ENCODE data around the gene DAB2IP.

The DAB2IP gene

DNA sequence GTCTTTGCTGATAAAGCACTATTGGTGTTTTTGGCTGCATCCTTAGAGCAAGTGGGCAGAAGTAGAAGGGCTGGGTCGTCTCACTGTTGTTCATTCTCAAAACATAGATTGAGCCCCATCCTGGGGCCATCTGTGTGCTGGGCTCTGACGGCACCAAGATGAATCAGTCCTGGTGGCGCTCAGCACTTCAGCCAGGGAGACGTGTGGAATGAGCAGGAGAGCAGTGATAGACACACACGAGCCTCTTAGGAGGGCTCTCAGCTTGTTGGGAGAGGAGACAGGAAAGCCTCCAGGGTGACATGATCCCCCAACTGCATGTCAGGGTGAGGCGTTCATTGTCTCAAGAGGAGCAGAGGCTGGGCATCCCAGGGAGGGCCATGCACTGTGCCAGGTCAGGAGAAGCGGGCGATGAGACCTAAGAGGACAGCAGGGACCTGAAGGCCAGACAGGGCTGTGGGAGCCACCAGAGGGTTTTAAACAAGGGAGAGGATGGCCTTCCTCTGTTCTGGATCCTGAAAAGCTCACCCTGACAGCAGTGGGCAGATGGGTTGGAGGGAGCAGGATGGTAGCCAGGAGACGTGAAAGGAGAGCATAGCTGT, 115.8 kb downstream of the DAB2IP start:
- DNase-seq = no peak
- no peaks in the 10 kb centered on the region for H3K9me3 ChIP-seq (ENCODE audit: control extremely low read depth in 1 of 5, control insufficient read depth in 4 of 5, insufficient read depth in 2 of 5, low read depth in 1 of 5, low read length in 4 of 5)
- no peak overlapping the region for H3K27ac ChIP-seq (ENCODE audit: insufficient read depth in 1 of 2, low read depth in 1 of 2, low read length in 2 of 2, poor library complexity in 1 of 2, severe bottlenecking in 2 of 2)
- no peak overlapping the region for H3K4me3 ChIP-seq (ENCODE audit: control insufficient read depth in 1 of 7, extremely low read depth in 1 of 7, insufficient read depth in 4 of 7, low read depth in 2 of 7, low read length in 6 of 7)
- 98% methylated on average over 9 of the region's 9 CpGs for WGBS (ENCODE audit: insufficient coverage)
- H3K36me3 ChIP-seq (ENCODE audit: control insufficient read depth in 4 of 4, insufficient read depth in 4 of 4, low read length in 3 of 4) = no peaks in the 10 kb centered on the region
- no peaks in the 10 kb centered on the region for H3K4me1 ChIP-seq (ENCODE audit: control extremely low read depth in 1 of 4, control insufficient read depth in 4 of 4, insufficient read depth in 4 of 4, low read length in 3 of 4)
- ChIA-PET POLR2A (interaction anchor here (0.6 kb wide), 1 partner anchor 71 kb away, joined by 3 read pairs; no protein-coding TSS in a partner anchor), CTCF (no interaction called here)
- H3K27me3 ChIP-seq (replicated peaks in 2 of 5; ENCODE audit: control insufficient read depth in 4 of 5, insufficient read depth in 5 of 5, low read length in 4 of 5) = no peaks in the 10 kb centered on the region

DNA sequence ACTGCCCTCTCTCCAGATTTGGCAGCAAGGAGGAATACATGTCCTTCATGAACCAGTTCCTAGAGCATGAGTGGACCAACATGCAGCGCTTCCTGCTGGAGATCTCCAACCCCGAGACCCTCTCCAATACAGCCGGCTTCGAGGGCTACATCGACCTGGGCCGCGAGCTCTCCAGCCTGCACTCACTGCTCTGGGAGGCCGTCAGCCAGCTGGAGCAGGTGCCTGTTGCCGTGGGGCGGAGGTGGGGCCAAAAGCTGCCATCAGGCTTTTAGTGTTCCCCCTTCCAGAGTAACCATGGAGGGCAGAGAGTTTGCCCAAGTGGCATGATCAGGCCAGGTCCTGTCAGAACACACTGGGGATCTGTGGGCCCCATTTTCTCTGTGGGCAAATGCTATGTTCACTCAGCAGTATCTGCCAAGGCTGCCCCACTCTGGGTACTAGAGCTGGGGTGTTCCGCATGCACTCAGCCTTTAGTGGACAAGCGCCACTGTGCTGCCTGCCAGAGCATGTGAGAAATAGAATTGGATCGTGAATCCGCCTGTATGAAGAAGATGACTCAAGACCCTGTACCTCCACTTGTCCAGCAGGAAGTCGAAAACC, 117.1 kb downstream of the DAB2IP start:
- no peak for DNase-seq
- POLR2A ChIA-PET = no interaction called here
- Histone ChIP-seq H3K9me3 (ENCODE audit: control extremely low read depth in 1 of 5, control insufficient read depth in 4 of 5, insufficient read depth in 2 of 5, low read depth in 1 of 5, low read length in 4 of 5) (no peaks in the 10 kb centered on the region), H3K4me3 (ENCODE audit: control insufficient read depth in 1 of 7, extremely low read depth in 1 of 7, insufficient read depth in 4 of 7, low read depth in 2 of 7, low read length in 6 of 7) (no peak overlapping the region), H3K36me3 (ENCODE audit: control insufficient read depth in 4 of 4, insufficient read depth in 4 of 4, low read length in 3 of 4) (no peaks in the 10 kb centered on the region), H3K4me1 (ENCODE audit: control extremely low read depth in 1 of 4, control insufficient read depth in 4 of 4, insufficient read depth in 4 of 4, low read length in 3 of 4) (no peaks in the 10 kb centered on the region), H3K27me3 (replicated peaks in 2 of 5; ENCODE audit: control insufficient read depth in 4 of 5, insufficient read depth in 5 of 5, low read length in 4 of 5) (no peaks in the 10 kb centered on the region), H3K27ac (ENCODE audit: insufficient read depth in 1 of 2, low read depth in 1 of 2, low read length in 2 of 2, poor library complexity in 1 of 2, severe bottlenecking in 2 of 2) (no peak overlapping the region)
- CTCF ChIA-PET = no interaction called here
- 96% methylated on average over 15 of the region's 15 CpGs for WGBS (ENCODE audit: insufficient coverage)

- Histone ChIP-seq H3K36me3 (ENCODE audit: control insufficient read depth in 4 of 4, insufficient read depth in 4 of 4, low read length in 3 of 4) (no peaks in the 10 kb centered on the region), H3K4me3 (ENCODE audit: control insufficient read depth in 1 of 7, extremely low read depth in 1 of 7, insufficient read depth in 4 of 7, low read depth in 2 of 7, low read length in 6 of 7) (no peak overlapping the region), H3K9me3 (ENCODE audit: control extremely low read depth in 1 of 5, control insufficient read depth in 4 of 5, insufficient read depth in 2 of 5, low read depth in 1 of 5, low read length in 4 of 5) (no peaks in the 10 kb centered on the region), H3K4me1 (ENCODE audit: control extremely low read depth in 1 of 4, control insufficient read depth in 4 of 4, insufficient read depth in 4 of 4, low read length in 3 of 4) (no peaks in the 10 kb centered on the region), H3K27me3 (replicated peaks in 2 of 5; ENCODE audit: control insufficient read depth in 4 of 5, insufficient read depth in 5 of 5, low read length in 4 of 5) (no peaks in the 10 kb centered on the region), H3K27ac (ENCODE audit: insufficient read depth in 1 of 2, low read depth in 1 of 2, low read length in 2 of 2, poor library complexity in 1 of 2, severe bottlenecking in 2 of 2) (no peak overlapping the region)
- ChIA-PET CTCF (interaction anchor here (0.6 kb wide), 1 partner anchor 703 kb away, joined by 3 read pairs; no protein-coding TSS in a partner anchor), POLR2A (no interaction called here)
- 100% methylated on average over 2 of the region's 4 CpGs for WGBS (ENCODE audit: insufficient coverage)
- no peak for DNase-seq
Measured at GRCh38 chr9:121769939-121770338, 118.5 kb downstream of the DAB2IP start.

DNA sequence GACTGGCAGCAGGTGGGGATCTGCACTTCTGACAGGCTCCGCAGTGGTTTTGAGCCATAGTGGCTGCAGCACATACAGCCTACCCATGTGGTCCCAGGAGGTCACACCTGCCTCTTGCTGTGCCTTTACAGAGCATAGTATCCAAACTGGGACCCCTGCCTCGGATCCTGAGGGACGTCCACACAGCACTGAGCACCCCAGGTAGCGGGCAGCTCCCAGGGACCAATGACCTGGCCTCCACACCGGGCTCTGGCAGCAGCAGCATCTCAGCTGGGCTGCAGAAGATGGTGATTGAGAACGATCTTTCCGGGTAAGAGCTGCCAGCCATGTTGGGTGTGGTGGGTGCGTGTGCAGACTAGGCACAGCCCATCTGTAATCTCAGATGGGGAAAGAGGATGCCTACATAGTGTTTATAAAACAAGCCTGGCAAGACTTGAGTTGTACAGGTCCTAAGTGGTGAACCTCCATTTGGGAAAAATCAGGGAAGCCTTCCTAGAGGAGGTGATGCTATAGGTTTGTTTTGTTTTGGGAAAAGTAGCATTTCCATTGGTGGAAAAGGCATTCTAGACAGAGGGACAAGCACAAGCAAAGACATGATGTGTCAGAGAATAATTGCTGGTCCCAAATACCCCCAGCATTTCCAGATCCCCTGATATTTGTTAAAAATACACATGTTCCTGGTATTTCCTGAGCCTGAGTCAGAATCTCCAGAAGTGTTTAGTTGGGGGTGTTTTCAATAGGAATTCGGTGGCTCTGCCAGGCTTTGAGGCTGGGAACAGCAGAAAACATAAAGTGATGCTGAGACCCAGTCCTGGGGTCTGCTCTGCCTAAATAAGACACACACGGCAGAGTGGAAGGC, 119.2 kb downstream of the DAB2IP start:
- Histone ChIP-seq H3K4me1 (ENCODE audit: control extremely low read depth in 1 of 4, control insufficient read depth in 4 of 4, insufficient read depth in 4 of 4, low read length in 3 of 4) (no peaks in the 10 kb centered on the region), H3K4me3 (ENCODE audit: control insufficient read depth in 1 of 7, extremely low read depth in 1 of 7, insufficient read depth in 4 of 7, low read depth in 2 of 7, low read length in 6 of 7) (no peak overlapping the region), H3K36me3 (ENCODE audit: control insufficient read depth in 4 of 4, insufficient read depth in 4 of 4, low read length in 3 of 4) (no peaks in the 10 kb centered on the region), H3K27ac (ENCODE audit: insufficient read depth in 1 of 2, low read depth in 1 of 2, low read length in 2 of 2, poor library complexity in 1 of 2, severe bottlenecking in 2 of 2) (no peak overlapping the region), H3K9me3 (ENCODE audit: control extremely low read depth in 1 of 5, control insufficient read depth in 4 of 5, insufficient read depth in 2 of 5, low read depth in 1 of 5, low read length in 4 of 5) (no peaks in the 10 kb centered on the region), H3K27me3 (replicated peaks in 2 of 5; ENCODE audit: control insufficient read depth in 4 of 5, insufficient read depth in 5 of 5, low read length in 4 of 5) (no peaks in the 10 kb centered on the region)
- POLR2A ChIA-PET = no interaction called here
- 97% methylated on average over 9 of the region's 10 CpGs for WGBS (ENCODE audit: insufficient coverage)
- CTCF ChIA-PET = interaction anchor here (0.6 kb wide), 1 partner anchor 704 kb away, joined by 3 read pairs; no protein-coding TSS in a partner anchor
- no peak for DNase-seq

DNA sequence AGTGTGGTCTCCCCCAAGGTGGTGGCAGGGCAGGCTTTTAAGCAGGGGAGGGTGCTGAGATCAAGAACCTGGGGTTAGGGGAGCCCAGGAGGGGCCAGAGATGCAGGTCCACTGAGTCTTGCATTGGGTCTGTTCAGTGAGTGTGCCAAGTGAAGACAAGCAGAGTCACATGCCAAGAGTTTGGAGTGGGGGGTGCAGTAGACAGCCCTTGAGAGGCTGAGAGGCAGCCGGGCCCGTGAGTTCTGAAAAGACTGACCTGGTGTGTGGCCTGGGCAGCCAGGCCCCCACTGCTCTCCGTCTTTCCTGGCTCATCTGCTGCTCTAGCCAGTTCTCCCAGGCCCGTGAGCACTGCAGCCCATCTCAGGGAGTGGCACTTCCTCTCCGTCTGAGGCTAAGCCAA, 120.0 kb downstream of the DAB2IP start:
- no peaks in the 10 kb centered on the region for H3K36me3 ChIP-seq (ENCODE audit: control insufficient read depth in 4 of 4, insufficient read depth in 4 of 4, low read length in 3 of 4)
- no peaks in the 10 kb centered on the region for H3K4me1 ChIP-seq (ENCODE audit: control extremely low read depth in 1 of 4, control insufficient read depth in 4 of 4, insufficient read depth in 4 of 4, low read length in 3 of 4)
- 80% methylated on average over 4 of the region's 5 CpGs for WGBS (ENCODE audit: insufficient coverage)
- H3K27ac ChIP-seq (ENCODE audit: insufficient read depth in 1 of 2, low read depth in 1 of 2, low read length in 2 of 2, poor library complexity in 1 of 2, severe bottlenecking in 2 of 2) = no peak overlapping the region
- H3K9me3 ChIP-seq (ENCODE audit: control extremely low read depth in 1 of 5, control insufficient read depth in 4 of 5, insufficient read depth in 2 of 5, low read depth in 1 of 5, low read length in 4 of 5) = no peaks in the 10 kb centered on the region
- no peak for DNase-seq
- no peaks in the 10 kb centered on the region for H3K27me3 ChIP-seq (replicated peaks in 2 of 5; ENCODE audit: control insufficient read depth in 4 of 5, insufficient read depth in 5 of 5, low read length in 4 of 5)
- CTCF ChIA-PET = no interaction called here
- POLR2A ChIA-PET = no interaction called here
- no peak overlapping the region for H3K4me3 ChIP-seq (ENCODE audit: control insufficient read depth in 1 of 7, extremely low read depth in 1 of 7, insufficient read depth in 4 of 7, low read depth in 2 of 7, low read length in 6 of 7)

DNA sequence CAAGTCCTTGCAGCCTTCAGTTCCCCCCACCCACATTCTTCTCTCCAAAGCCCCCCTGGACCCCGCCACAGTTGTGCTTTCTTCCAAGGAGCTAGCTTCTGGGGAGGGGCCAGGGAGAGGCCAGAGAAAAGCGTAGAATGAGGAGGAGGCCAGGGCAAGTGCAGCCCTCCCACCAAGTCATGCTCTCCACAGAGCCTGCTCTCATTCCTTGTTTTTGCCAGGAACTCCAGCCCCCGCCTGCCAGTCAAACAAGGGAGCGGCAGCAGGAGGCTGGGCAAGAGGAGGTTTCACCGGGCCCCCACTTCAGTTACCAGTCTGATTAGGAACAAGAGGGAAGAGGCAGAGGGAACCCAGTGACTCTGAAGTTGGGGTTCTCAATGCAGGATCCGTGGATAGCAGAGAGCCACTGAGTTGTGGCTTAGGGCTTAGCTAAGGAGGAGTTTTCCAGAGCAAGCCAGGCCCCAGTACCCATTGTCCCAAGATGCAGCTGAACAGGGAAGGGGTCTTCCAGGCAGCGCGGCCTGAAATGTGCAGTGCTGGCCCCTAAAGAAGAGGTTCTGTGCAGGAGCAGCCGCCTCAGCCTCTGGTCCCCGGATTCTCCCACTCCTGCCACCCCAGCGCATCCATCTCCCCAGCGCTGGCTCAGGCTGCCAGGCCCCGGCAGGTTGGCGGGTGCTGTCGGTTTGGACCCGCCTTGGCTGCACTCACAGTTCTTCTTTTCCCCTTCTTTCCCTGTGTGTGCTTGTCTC, 120.6 kb downstream of the DAB2IP start:
- H3K36me3 ChIP-seq (ENCODE audit: control insufficient read depth in 4 of 4, insufficient read depth in 4 of 4, low read length in 3 of 4) = no peaks in the 10 kb centered on the region
- H3K4me1 ChIP-seq (ENCODE audit: control extremely low read depth in 1 of 4, control insufficient read depth in 4 of 4, insufficient read depth in 4 of 4, low read length in 3 of 4) = no peaks in the 10 kb centered on the region
- no peak overlapping the region for H3K4me3 ChIP-seq (ENCODE audit: control insufficient read depth in 1 of 7, extremely low read depth in 1 of 7, insufficient read depth in 4 of 7, low read depth in 2 of 7, low read length in 6 of 7)
- no peak overlapping the region for H3K27ac ChIP-seq (ENCODE audit: insufficient read depth in 1 of 2, low read depth in 1 of 2, low read length in 2 of 2, poor library complexity in 1 of 2, severe bottlenecking in 2 of 2)
- ChIA-PET POLR2A (no interaction called here), CTCF (no interaction called here)
- H3K27me3 ChIP-seq (replicated peaks in 2 of 5; ENCODE audit: control insufficient read depth in 4 of 5, insufficient read depth in 5 of 5, low read length in 4 of 5) = no peaks in the 10 kb centered on the region
- DNase-seq = no peak
- H3K9me3 ChIP-seq (ENCODE audit: control extremely low read depth in 1 of 5, control insufficient read depth in 4 of 5, insufficient read depth in 2 of 5, low read depth in 1 of 5, low read length in 4 of 5) = no peaks in the 10 kb centered on the region
- 91% methylated on average over 15 of the region's 16 CpGs for WGBS (ENCODE audit: insufficient coverage)
